ENCODE results near the gene ZNF211. TPM values are rescaled to one million over a fixed set of nuclear protein-coding genes. Genes with fewer than 3 reads are reported as not detected.

Gene ZNF211
- total and polyA plus RNA-seq, 10 of the 15 experiments (the other 5 are each of a cell fraction or from before 2014, with no cell fraction given) = 2.1 to 20.6 (median 9.3) TPM

- H3K4me3 ChIP-seq = no peak overlapping the region
- WGBS (ENCODE audit: insufficient coverage, insufficient replicate concordance, low lambda C conversion rate, missing lambda C conversion rate) = 44% methylated on average over 1 of the region's 1 CpG
- no peak for TF ChIP-seq CREM (IDR thresholded peaks at IDR 0.05; ENCODE audit: low read depth)
- TF ChIP-seq E2F8 (IDR thresholded peaks at IDR 0.05; ENCODE audit: low read depth, partially characterized antibody) = no peak
- TF ChIP-seq SMAD1 (IDR thresholded peaks at IDR 0.05; ENCODE audit: low read depth, partially characterized antibody) = no peak
- no peak for TF ChIP-seq TCF7 (IDR thresholded peaks at IDR 0.05; ENCODE audit: borderline replicate concordance)
- TF ChIP-seq CBX5 (IDR thresholded peaks at IDR 0.05; ENCODE audit: low read depth) = no peak
- TF ChIP-seq ELK1 (IDR thresholded peaks at IDR 0.05; ENCODE audit: low read depth, low read length) = no peak
- no peak for TF ChIP-seq BCL3 (IDR thresholded peaks at IDR 0.05; ENCODE audit: borderline replicate concordance, insufficient read depth, low read depth, low read length, poor library complexity, severe bottlenecking)
- no peak for TF ChIP-seq PRDM15 (CRISPR knock-in tag; IDR thresholded peaks at IDR 0.05)
- TF ChIP-seq ZNF207 (IDR thresholded peaks at IDR 0.05; ENCODE audit: borderline replicate concordance) = no peak
- TF ChIP-seq NFXL1 (IDR thresholded peaks at IDR 0.05; ENCODE audit: borderline replicate concordance) = no peak
- no peak for TF ChIP-seq CHD1 (IDR thresholded peaks at IDR 0.05; ENCODE audit: low read depth, low read length)
- ATAC-seq (no peak), DNase-seq (ENCODE audit: low read depth, low spot score) (no peak), FAIRE-seq (no peak)
- no peaks in the 10 kb centered on the region for H4K20me1 ChIP-seq (ENCODE audit: control insufficient read depth, insufficient read depth)
- peaks cover 52% of the 10 kb centered on the region for H3K9me3 ChIP-seq (replicated peaks; ENCODE audit: control insufficient read depth, insufficient read depth, low read length)
- ChIA-PET SMC1A (ENCODE audit: uncharacterized antibody, unreplicated experiment) (no interaction called here), POLR2A (no interaction called here), RAD21 (ENCODE audit: unreplicated experiment) (no interaction called here), CTCF (no interaction called here)
- no peak overlapping the region for H3K27ac ChIP-seq (ENCODE audit: control insufficient read depth, insufficient read depth)
- H3K4me2 ChIP-seq (ENCODE audit: control insufficient read depth, insufficient read depth) = no peak overlapping the region
- intact Hi-C loops (cut with micrococcal nuclease; ENCODE audit: unreplicated experiment) (no loop called here), in situ Hi-C loops (cut with MboI) (no loop called here)
- peaks cover 3 to 5% of the 10 kb centered on the region in 2 experiments; a peak in 2 of 4 replicates for H3K36me3 ChIP-seq (ENCODE audit: control insufficient read depth in 2 of 2, insufficient read depth in 2 of 2, low read length in 1 of 2)
- H3K4me1 ChIP-seq (ENCODE audit: control insufficient read depth, insufficient read depth, low read length) = peaks cover 6% of the 10 kb centered on the region; the same call in 1 of the 2 replicates
- H3K27me3 ChIP-seq (replicated peaks in 1 of 2; ENCODE audit: control insufficient read depth in 2 of 2, insufficient read depth in 2 of 2, low read length in 1 of 2) = no peaks in the 10 kb centered on the region
- H3K79me2 ChIP-seq (ENCODE audit: control insufficient read depth, insufficient read depth, low read length) = no peaks in the 10 kb centered on the region
- BruUV-seq (replicated peaks) = no TSS peak
- no peak overlapping the region for H2AFZ ChIP-seq (ENCODE audit: control insufficient read depth, low read depth, low read length)
- H3K9ac ChIP-seq (ENCODE audit: control insufficient read depth, insufficient read depth, low read length) = no peak overlapping the region
These were observed 45.4 kb upstream of the ZNF211 start for GRCh38 chr19:57587529-57587928.
